ENCODE measurements around the gene TPRG1L.
A peak's percentile ranks its signal among the peaks of the same experiment; 100 is the strongest.
"Not testable (repeated sequence)": the region's sequence is repeated elsewhere in the genome, so short reads cannot be mapped to it uniquely, and the experiment has no call there.

The TPRG1L gene

DNA sequence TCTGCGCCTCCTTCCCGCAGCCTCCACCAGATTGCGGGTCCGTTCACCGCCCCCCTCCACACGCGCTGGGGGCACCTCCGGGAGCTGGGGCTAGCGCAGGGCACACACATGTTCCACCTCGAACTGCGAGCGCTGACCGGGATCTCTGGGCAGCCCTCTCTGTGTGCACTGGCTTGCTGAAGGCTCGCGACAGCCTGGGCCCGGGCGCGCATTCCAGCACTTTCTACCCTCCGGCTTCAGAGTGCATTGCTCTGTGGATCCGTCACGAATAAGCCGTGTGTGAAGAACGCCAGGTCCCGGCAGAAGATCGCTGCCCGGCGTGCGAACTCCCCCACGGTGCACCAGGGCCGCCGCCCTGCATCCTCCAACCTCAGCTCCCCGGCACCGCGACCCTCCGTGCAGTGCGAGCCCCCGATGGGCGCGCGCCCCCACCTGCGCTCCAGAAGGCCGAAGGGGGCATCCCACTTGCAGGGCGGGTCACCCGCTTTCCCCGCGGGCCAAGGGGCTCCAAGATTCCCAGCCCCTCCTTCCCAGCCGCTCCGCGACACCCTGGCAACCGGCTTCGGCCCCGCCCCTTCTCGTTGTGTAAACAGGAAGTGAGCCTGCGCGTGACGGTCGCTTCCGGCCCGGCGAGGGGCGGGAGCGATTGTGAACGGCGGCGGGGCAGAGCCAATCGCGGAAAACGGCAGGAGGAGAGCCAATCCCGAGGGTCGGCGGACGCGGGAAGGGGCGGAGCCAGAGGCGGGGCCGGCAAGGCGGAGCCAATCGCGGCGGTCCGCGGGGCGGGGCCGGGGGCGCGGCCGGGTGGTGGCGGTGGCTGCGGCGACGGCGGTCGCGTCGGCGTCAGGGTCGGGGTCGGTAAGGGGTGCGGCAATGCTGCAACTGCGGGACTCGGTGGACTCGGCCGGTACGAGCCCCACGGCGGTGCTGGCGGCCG, at the start of gene TPRG1L:
TSS of gene TPRG1L (plus strand) at position 816 of the 937 bp plus-strand sequence. CDS start at position 874, 58 bp downstream.
- peaks cover 24% of the 10 kb centered on the region for H3K36me3 ChIP-seq (ENCODE audit: control insufficient read depth, insufficient read depth, low read length)
- H3K27me3 ChIP-seq (ENCODE audit: control insufficient read depth, insufficient read depth, low read length), result no peaks in the 10 kb centered on the region
- H3K9ac ChIP-seq (ENCODE audit: low read depth, low read length), result peak within 1 kb of the TSS; percentile 26; the same call in 1 of the 2 replicates
- no peaks in the 10 kb centered on the region for H3K9me3 ChIP-seq (ENCODE audit: control insufficient read depth, insufficient read depth, low read length)
- peak within 1 kb of the TSS; percentile 59 for H3K27ac ChIP-seq (ENCODE audit: low read depth, low read length)
- H3K4me3 ChIP-seq (ENCODE audit: low read depth, low read length), result peak within 1 kb of the TSS; percentile 89
- H3K4me1 ChIP-seq (ENCODE audit: control insufficient read depth, insufficient read depth, low read length), result 0 out of 2 replicates have a peak, but pooled peaks cover 10% of the 10 kb centered on the region

DNA sequence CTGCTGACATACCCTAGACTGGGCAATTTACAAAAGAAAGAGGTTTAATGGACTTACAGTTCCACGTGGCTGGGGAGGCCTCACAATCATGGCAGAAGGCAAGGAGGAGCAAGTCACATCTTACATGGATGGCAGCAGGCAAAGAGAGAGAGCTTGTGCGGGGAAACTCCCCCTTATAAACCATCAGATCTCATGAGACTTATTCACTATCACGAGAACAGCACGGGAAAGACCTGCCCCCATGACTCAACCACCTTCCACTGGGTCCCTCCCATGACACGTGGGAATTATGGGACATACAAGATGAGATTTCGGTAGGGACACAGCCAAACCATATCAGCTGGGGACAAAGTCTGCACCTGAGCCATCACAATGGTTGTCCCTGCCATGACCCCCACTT, 49.3 kb upstream of the TPRG1L start:
- not testable (repeated sequence) for H3K9me3 ChIP-seq (ENCODE audit: control insufficient read depth, insufficient read depth, low read length); H3K4me1 ChIP-seq (ENCODE audit: control insufficient read depth, insufficient read depth, low read length); H3K27me3 ChIP-seq (ENCODE audit: control insufficient read depth, insufficient read depth, low read length); H3K9ac ChIP-seq (ENCODE audit: low read depth, low read length); H3K4me3 ChIP-seq (ENCODE audit: low read depth, low read length); H3K27ac ChIP-seq (ENCODE audit: low read depth, low read length); H3K36me3 ChIP-seq (ENCODE audit: control insufficient read depth, insufficient read depth, low read length)

DNA sequence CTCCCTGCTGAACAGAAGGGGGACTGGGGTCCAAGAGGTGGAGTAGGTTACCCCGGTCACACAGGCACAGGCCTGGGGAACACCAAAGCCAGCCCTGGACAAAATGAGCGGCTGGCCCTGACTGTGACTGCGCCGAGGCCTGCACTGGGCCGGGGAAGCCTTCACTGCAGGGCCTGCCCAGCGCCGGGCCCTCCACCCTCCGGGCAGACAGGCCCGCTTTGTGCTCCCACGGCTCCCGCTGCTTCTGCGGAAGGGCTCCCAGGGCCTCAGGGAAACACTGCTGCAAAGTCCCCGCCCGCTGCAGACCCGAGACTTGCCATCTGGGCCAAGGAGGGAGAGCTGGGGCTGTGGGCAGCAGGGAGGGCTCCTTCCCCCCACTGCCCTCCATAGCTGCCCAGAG, 48.8 kb upstream of the TPRG1L start:
- Histone ChIP-seq H3K9ac (ENCODE audit: low read depth, low read length) (no peak overlapping the region), H3K4me3 (ENCODE audit: low read depth, low read length) (no peak overlapping the region), H3K4me1 (ENCODE audit: control insufficient read depth, insufficient read depth, low read length) (no peaks in the 10 kb centered on the region), H3K27ac (ENCODE audit: low read depth, low read length) (no peak overlapping the region), H3K36me3 (ENCODE audit: control insufficient read depth, insufficient read depth, low read length) (no peaks in the 10 kb centered on the region), H3K9me3 (ENCODE audit: control insufficient read depth, insufficient read depth, low read length) (no peaks in the 10 kb centered on the region), H3K27me3 (ENCODE audit: control insufficient read depth, insufficient read depth, low read length) (no peaks in the 10 kb centered on the region)

DNA sequence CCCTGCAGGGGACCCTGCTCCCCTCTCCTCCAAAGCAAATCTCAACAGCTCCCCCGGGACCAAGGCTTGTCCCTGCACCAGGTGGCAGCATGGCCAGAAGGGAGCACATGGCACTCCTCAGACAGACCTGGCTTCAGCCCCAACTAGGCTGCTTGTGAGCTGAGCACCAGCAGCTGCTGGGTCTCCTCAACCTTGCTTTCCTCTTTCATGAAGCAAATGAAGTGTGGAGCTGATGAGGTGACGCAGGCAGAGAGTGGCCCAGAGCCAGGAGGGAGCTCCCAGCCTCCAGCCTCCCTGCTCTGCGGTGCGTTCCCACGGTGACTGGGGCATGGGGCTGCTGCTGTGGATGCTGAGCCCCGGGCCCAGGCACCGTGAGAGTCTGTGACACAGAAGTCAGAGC, 47.5 kb upstream of the TPRG1L start:
- Histone ChIP-seq H3K36me3 (ENCODE audit: control insufficient read depth, insufficient read depth, low read length) (no peaks in the 10 kb centered on the region), H3K27me3 (ENCODE audit: control insufficient read depth, insufficient read depth, low read length) (no peaks in the 10 kb centered on the region), H3K4me3 (ENCODE audit: low read depth, low read length) (no peak overlapping the region), H3K27ac (ENCODE audit: low read depth, low read length) (no peak overlapping the region), H3K9me3 (ENCODE audit: control insufficient read depth, insufficient read depth, low read length) (no peaks in the 10 kb centered on the region), H3K4me1 (ENCODE audit: control insufficient read depth, insufficient read depth, low read length) (no peaks in the 10 kb centered on the region), H3K9ac (ENCODE audit: low read depth, low read length) (no peak overlapping the region)

DNA sequence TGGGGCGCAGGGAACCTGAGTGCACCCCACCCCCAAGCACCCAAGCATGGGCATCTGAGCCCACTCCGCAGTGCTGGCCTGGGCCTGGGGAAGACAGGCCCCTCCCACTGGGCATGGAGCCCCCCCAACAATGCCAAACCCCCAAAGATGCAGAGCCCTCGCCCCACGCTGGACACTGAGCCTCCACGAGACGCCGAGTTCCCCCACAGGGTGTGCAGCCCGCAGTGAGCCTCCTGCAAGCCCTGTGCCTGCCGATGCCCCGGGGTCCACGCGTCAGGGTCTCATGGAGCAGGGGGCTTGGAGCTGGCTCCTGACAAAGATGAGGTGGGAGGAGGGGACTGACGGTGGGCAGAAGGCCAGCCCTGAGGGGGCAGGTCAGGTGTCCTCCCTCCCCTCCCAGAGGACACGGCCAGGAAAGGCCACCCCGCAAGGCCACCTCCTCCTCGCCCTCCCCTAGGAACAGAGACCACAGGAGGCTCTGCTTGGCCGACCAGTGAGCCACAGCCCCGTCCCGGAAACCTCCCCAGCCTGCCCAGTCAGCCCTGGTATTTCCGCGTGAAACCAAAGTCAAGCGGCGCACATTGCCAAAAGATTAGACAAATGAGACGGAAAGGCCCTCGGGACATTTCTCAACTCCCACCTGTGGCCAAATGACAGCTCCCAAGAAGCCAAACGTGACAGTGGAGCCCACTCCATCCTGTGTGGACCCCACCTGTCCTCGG, 46.9 kb upstream of the TPRG1L start:
- Histone ChIP-seq H3K4me3 (ENCODE audit: low read depth, low read length) (no peak overlapping the region), H3K9me3 (ENCODE audit: control insufficient read depth, insufficient read depth, low read length) (no peaks in the 10 kb centered on the region), H3K27me3 (ENCODE audit: control insufficient read depth, insufficient read depth, low read length) (no peaks in the 10 kb centered on the region), H3K36me3 (ENCODE audit: control insufficient read depth, insufficient read depth, low read length) (no peaks in the 10 kb centered on the region), H3K9ac (ENCODE audit: low read depth, low read length) (no peak overlapping the region), H3K27ac (ENCODE audit: low read depth, low read length) (no peak overlapping the region), H3K4me1 (ENCODE audit: control insufficient read depth, insufficient read depth, low read length) (no peaks in the 10 kb centered on the region)

DNA sequence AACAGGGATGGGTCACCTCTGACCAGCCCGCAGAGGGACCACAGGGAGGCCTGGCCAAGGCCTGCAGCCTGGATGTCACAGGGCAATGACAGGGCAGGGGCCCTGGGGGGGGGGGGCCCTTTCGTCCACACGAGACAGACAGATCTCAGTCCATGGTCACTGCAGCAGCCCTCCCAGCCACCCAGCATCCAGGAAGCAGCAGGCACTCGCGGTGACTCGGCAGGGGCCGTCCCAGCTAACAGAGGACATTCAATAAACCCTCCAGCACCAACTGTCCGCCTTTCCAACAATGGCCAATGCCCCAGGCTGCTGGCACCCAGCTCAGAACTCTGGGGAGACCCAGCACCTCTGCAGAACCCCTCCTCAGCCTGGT, 46.4 kb upstream of the TPRG1L start:
- Histone ChIP-seq H3K4me1 (ENCODE audit: control insufficient read depth, insufficient read depth, low read length) (no peaks in the 10 kb centered on the region), H3K36me3 (ENCODE audit: control insufficient read depth, insufficient read depth, low read length) (no peaks in the 10 kb centered on the region), H3K4me3 (ENCODE audit: low read depth, low read length) (no peak overlapping the region), H3K9ac (ENCODE audit: low read depth, low read length) (no peak overlapping the region), H3K27ac (ENCODE audit: low read depth, low read length) (no peak overlapping the region), H3K9me3 (ENCODE audit: control insufficient read depth, insufficient read depth, low read length) (no peaks in the 10 kb centered on the region), H3K27me3 (ENCODE audit: control insufficient read depth, insufficient read depth, low read length) (no peaks in the 10 kb centered on the region)

DNA sequence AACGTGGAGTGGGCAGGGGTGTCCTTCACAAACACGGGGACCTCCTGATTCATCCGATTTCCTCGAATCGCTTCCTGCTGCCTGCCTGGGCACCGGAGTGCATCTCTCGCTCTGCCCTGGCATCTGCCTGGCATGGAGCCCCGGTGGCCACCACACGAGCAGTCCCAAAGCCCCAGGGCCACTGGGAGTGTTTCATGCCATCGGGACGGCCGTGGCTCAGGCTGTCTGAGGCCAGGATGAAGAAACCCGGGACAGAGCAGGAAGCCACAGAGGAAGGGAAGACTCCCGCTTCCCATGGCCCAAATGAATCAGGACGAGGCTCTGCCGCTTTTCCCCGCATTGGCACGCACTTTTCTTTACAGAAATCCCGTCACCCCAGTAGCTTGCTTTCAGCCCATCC, 45.9 kb upstream of the TPRG1L start:
- Histone ChIP-seq H3K27me3 (ENCODE audit: control insufficient read depth, insufficient read depth, low read length) (no peaks in the 10 kb centered on the region), H3K9ac (ENCODE audit: low read depth, low read length) (no peak overlapping the region), H3K4me1 (ENCODE audit: control insufficient read depth, insufficient read depth, low read length) (no peaks in the 10 kb centered on the region), H3K27ac (ENCODE audit: low read depth, low read length) (no peak overlapping the region), H3K36me3 (ENCODE audit: control insufficient read depth, insufficient read depth, low read length) (no peaks in the 10 kb centered on the region), H3K4me3 (ENCODE audit: low read depth, low read length) (no peak overlapping the region), H3K9me3 (ENCODE audit: control insufficient read depth, insufficient read depth, low read length) (no peaks in the 10 kb centered on the region)

DNA sequence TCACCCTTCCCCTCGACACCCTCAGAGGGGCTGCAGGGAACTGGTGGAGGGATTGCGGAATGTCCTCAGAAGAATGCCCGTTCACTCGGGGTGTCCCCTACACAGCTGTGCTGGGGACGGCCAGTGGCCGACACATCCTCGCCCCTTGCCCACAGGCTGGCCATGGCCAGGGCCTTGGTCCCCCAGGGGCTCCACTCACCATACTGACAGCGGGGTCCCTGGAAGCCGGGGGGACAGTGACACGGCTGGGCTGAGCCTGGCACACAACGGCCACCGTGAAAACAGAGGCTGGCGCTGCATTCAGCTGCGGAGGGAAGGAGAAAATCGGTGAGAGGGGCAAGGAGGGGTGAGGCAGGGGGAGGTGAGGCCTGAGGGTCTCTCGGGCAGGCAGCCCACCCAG, 45.2 kb upstream of the TPRG1L start:
- no peak overlapping the region for H3K4me3 ChIP-seq (ENCODE audit: low read depth, low read length)
- no peaks in the 10 kb centered on the region for H3K4me1 ChIP-seq (ENCODE audit: control insufficient read depth, insufficient read depth, low read length)
- no peak overlapping the region for H3K9ac ChIP-seq (ENCODE audit: low read depth, low read length)
- no peak overlapping the region for H3K27ac ChIP-seq (ENCODE audit: low read depth, low read length)
- no peaks in the 10 kb centered on the region for H3K27me3 ChIP-seq (ENCODE audit: control insufficient read depth, insufficient read depth, low read length)
- no peaks in the 10 kb centered on the region for H3K9me3 ChIP-seq (ENCODE audit: control insufficient read depth, insufficient read depth, low read length)
- no peaks in the 10 kb centered on the region for H3K36me3 ChIP-seq (ENCODE audit: control insufficient read depth, insufficient read depth, low read length)

DNA sequence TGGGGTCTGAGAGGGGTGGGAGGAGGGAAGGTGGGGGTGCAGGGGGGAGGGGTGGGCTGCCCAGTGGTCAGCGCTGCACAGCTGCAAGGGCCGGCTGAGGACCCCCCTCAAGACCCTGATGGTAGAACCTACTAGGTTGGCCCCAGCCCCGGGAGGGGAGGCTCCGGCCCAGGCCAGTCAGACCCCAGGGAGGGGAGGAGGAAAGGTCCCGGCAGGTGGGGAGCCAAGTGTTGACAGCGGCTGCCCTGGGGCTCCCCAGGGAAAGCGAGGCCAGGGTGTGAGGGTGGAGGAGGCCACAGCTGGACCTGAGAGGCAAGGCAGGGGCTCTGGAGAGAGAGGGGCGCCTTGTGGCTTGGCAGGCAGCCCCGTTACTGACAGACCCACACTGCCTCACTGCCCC, 44.6 kb upstream of the TPRG1L start:
- no peaks in the 10 kb centered on the region for H3K36me3 ChIP-seq (ENCODE audit: control insufficient read depth, insufficient read depth, low read length)
- H3K27me3 ChIP-seq (ENCODE audit: control insufficient read depth, insufficient read depth, low read length), result no peaks in the 10 kb centered on the region
- H3K4me3 ChIP-seq (ENCODE audit: low read depth, low read length), result no peak overlapping the region
- H3K9me3 ChIP-seq (ENCODE audit: control insufficient read depth, insufficient read depth, low read length), result no peaks in the 10 kb centered on the region
- H3K27ac ChIP-seq (ENCODE audit: low read depth, low read length), result no peak overlapping the region
- H3K4me1 ChIP-seq (ENCODE audit: control insufficient read depth, insufficient read depth, low read length), result no peaks in the 10 kb centered on the region
- no peak overlapping the region for H3K9ac ChIP-seq (ENCODE audit: low read depth, low read length)

DNA sequence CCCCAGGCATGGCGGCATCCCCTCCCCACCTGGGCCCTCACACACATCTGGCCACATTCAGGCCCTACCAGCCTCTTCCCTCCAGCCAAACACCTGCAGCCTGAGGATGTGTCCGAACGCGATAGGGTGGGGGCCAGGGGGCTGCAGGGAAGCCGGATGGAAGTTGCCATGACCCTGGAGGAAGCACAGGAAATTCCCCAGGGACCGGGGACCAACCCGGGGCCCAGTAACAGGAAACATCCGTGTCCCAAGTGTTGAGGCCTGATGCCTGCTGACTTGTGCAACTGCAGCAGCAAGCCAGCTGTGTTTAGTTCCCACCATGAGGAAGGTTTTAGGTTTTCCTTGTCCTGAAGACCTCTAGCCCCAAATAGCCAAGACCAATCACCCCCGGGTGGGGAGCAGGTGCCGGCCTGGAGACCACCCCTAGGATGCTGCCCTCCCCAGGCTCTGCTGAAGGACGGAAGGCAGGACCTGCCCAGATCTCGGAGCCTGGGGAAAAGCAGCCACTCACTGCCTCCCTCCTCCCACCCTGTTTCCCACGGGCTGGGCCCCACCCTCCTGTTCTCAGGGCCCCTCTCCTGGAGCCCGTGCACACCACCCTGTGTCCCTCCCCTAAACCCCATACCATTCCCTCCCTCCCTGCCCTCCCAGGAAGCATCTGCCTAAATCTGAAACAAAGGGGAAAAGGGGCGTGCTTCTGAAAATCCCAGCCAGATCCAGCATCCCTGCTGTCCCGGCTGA, 43.3 kb upstream of the TPRG1L start:
- no peak overlapping the region for H3K27ac ChIP-seq (ENCODE audit: low read depth, low read length)
- H3K36me3 ChIP-seq (ENCODE audit: control insufficient read depth, insufficient read depth, low read length), result no peaks in the 10 kb centered on the region
- no peak overlapping the region for H3K9ac ChIP-seq (ENCODE audit: low read depth, low read length)
- H3K9me3 ChIP-seq (ENCODE audit: control insufficient read depth, insufficient read depth, low read length), result peaks cover 7% of the 10 kb centered on the region; the same call in 1 of the 2 replicates
- no peaks in the 10 kb centered on the region for H3K27me3 ChIP-seq (ENCODE audit: control insufficient read depth, insufficient read depth, low read length)
- H3K4me1 ChIP-seq (ENCODE audit: control insufficient read depth, insufficient read depth, low read length), result no peaks in the 10 kb centered on the region
- H3K4me3 ChIP-seq (ENCODE audit: low read depth, low read length), result no peak overlapping the region
